Osteocyte (in vitro differentiated cells): ENCODE results near the gene EPHB1. TPM values are rescaled to one million over a fixed set of nuclear protein-coding genes. Genes with fewer than 3 reads are reported as not detected.

Experiments used
- DNase-seq: peaks from one replicate; pipeline ENCODE4 v3.0.0; 2021; ENCODE audit warnings: mixed read lengths; ENCODE audit not compliant: unreplicated experiment; ENCODE audit errors: extremely low spot score
- H3K27ac Mint-ChIP-seq: one replicate; pipeline ENCODE4 v1.8.0; 2021; ENCODE audit warnings: mild to moderate bottlenecking, mixed read lengths; ENCODE audit not compliant: unreplicated experiment
- H3K27me3 Mint-ChIP-seq: one replicate; pipeline ENCODE4 v1.8.0; 2021; ENCODE audit warnings: mixed read lengths; ENCODE audit not compliant: unreplicated experiment
- H3K36me3 Mint-ChIP-seq: one replicate; pipeline ENCODE4 v1.8.0; 2021; ENCODE audit warnings: mixed read lengths; ENCODE audit not compliant: unreplicated experiment
- H3K4me1 Mint-ChIP-seq: one replicate; pipeline ENCODE4 v1.8.0; 2021; ENCODE audit warnings: mixed read lengths; ENCODE audit not compliant: unreplicated experiment
- H3K4me3 Mint-ChIP-seq: one replicate; pipeline ENCODE4 v1.8.0; 2021; ENCODE audit warnings: mild to moderate bottlenecking, moderate library complexity, mixed read lengths; ENCODE audit not compliant: unreplicated experiment
- H3K9me3 Mint-ChIP-seq: one replicate; pipeline ENCODE4 v1.8.0; 2021; ENCODE audit warnings: mixed read lengths; ENCODE audit not compliant: unreplicated experiment
- CTCF ChIP-seq: fragments of 200-600 bp; sonication (generic); IDR thresholded peaks from 2 replicates; pipeline ENCODE4 v1.5.0; 2021; ENCODE audit warnings: antibody characterized with exemption, mild to moderate bottlenecking, moderate library complexity
- total RNA-seq: library from RNA; stranded (reverse); gene quantifications from 2 replicates; pipeline ENCODE4 v1.2.1, GENCODE V29; 2021

The EPHB1 gene
- total RNA-seq, 1 donor from 2014 or later: 0.75 TPM

GRCh38 chr3:134860141-134860540 lies 65.1 kb downstream of the EPHB1 start:
- no peak for DNase-seq
- Mint-ChIP-seq H3K4me1 (no peaks in the 10 kb centered on the region), H3K27me3 (no peaks in the 10 kb centered on the region), H3K36me3 (no peaks in the 10 kb centered on the region), H3K27ac (no peak overlapping the region), H3K4me3 (no peak overlapping the region), H3K9me3 (no peaks in the 10 kb centered on the region)
- no peak for TF ChIP-seq CTCF

GRCh38 chr3:134863915-134864314 lies 68.9 kb downstream of the EPHB1 start:
- H3K9me3 Mint-ChIP-seq: no peaks in the 10 kb centered on the region
- H3K4me3 Mint-ChIP-seq: no peak overlapping the region
- H3K27ac Mint-ChIP-seq: no peak overlapping the region

GRCh38 chr3:134864636-134865035 lies 69.6 kb downstream of the EPHB1 start:
- Mint-ChIP-seq H3K27me3 (no peaks in the 10 kb centered on the region), H3K4me3 (no peak overlapping the region), H3K36me3 (no peaks in the 10 kb centered on the region), H3K27ac (no peak overlapping the region), H3K9me3 (no peaks in the 10 kb centered on the region), H3K4me1 (no peaks in the 10 kb centered on the region)
- no peak for TF ChIP-seq CTCF
- DNase-seq: no peak

More at GRCh38 chr3:134863915-134864314, 68.9 kb downstream of the EPHB1 start:
- DNase-seq: no peak
- Mint-ChIP-seq H3K27me3 (no peaks in the 10 kb centered on the region), H3K4me1 (no peaks in the 10 kb centered on the region), H3K36me3 (no peaks in the 10 kb centered on the region)
- no peak for TF ChIP-seq CTCF

- H3K36me3 Mint-ChIP-seq: no peaks in the 10 kb centered on the region
- H3K4me3 Mint-ChIP-seq: no peak overlapping the region
- no peaks in the 10 kb centered on the region for H3K9me3 Mint-ChIP-seq
- H3K4me1 Mint-ChIP-seq: no peaks in the 10 kb centered on the region
- DNase-seq: no peak
- no peaks in the 10 kb centered on the region for H3K27me3 Mint-ChIP-seq
- TF ChIP-seq CTCF: no peak
- H3K27ac Mint-ChIP-seq: no peak overlapping the region
Measured at GRCh38 chr3:134867277-134867676, 72.2 kb downstream of the EPHB1 start.

GRCh38 chr3:134869153-134869726 lies 74.2 kb downstream of the EPHB1 start:
- no peak for DNase-seq
- H3K4me1 Mint-ChIP-seq: no peaks in the 10 kb centered on the region
- no peak overlapping the region for H3K27ac Mint-ChIP-seq
- no peak for TF ChIP-seq CTCF
- H3K4me3 Mint-ChIP-seq: no peak overlapping the region
- no peaks in the 10 kb centered on the region for H3K27me3 Mint-ChIP-seq
- no peaks in the 10 kb centered on the region for H3K9me3 Mint-ChIP-seq
- H3K36me3 Mint-ChIP-seq: no peaks in the 10 kb centered on the region
